Measurements from ENCODE around the gene SOCS3.
A peak's percentile ranks its signal among the peaks of the same experiment; 100 is the strongest.

Gene SOCS3

GRCh38 chr17:78359321-78359996 is 418 bp downstream of the SOCS3 start:
- no peak for TF ChIP-seq CTCF (IDR thresholded peaks at IDR 0.05; ENCODE audit: low read depth, low read length, missing control alignments)
- peak overlapping the region; percentile 86 for H3K4me3 ChIP-seq (ENCODE audit: low read depth, low read length)
- H3K27me3 ChIP-seq (replicated peaks): no peaks in the 10 kb centered on the region
- peaks cover 13% of the 10 kb centered on the region for H3K36me3 ChIP-seq (replicated peaks)
- in situ Hi-C loops (cut with HindIII; ENCODE audit: low pct_ligation_motif_present, low sequenced_read_pairs): no loop called here
- H3K27ac ChIP-seq: peak overlapping the region; percentile 66
- DNase-seq: no peak

DNA sequence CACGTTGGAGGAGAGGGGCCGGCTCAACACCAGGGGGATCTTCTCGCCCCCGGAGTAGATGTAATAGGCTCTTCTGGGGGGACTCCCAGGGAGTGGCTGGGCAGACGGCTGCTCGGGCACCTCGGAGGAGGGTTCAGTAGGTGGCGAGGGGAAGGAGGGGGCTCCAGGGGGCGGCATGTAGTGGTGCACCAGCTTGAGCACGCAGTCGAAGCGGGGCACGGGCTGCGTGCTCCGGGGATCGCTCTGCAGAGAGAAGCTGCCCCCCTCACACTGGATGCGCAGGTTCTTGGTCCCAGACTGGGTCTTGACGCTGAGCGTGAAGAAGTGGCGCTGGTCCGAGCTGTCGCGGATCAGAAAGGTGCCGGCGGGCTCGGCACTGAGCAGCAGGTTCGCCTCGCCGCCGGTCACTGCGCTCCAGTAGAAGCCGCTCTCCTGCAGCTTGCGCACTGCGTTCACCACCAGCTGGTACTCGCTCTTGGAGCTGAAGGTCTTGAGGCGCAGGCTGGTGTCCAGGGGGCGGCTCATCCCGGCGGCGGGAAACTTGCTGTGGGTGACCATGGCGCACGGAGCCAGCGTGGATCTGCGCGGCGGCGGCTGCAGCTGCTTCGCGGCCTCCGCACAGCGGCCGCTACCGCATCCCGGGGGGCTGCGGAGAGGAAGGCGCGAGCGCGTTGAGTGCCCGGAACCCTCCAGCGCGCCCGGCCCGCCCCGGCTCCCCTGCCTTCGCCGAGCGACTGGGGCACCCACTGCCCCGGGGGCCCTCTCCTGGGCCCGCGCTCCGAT is 1.1 kb downstream of the SOCS3 start:
- Histone ChIP-seq H3K27me3 (replicated peaks) (no peaks in the 10 kb centered on the region), H3K27ac (peak overlapping the region; percentile 66), H3K36me3 (replicated peaks) (peaks cover 13% of the 10 kb centered on the region), H3K4me3 (ENCODE audit: low read depth, low read length) (peak overlapping the region; percentile 86)
- in situ Hi-C loops (cut with HindIII; ENCODE audit: low pct_ligation_motif_present, low sequenced_read_pairs): no loop called here
- TF ChIP-seq CTCF (IDR thresholded peaks at IDR 0.05; ENCODE audit: low read depth, low read length, missing control alignments): no peak
- DNase-seq: no peak

GRCh38 chr17:78357672-78358537 is 2.0 kb downstream of the SOCS3 start:
- Histone ChIP-seq H3K36me3 (replicated peaks) (peaks cover 13% of the 10 kb centered on the region), H3K27me3 (replicated peaks) (no peaks in the 10 kb centered on the region), H3K27ac (no peak overlapping the region), H3K4me3 (ENCODE audit: low read depth, low read length) (peak overlapping the region; percentile 86)
- TF ChIP-seq CTCF (IDR thresholded peaks at IDR 0.05; ENCODE audit: low read depth, low read length, missing control alignments): no peak
- in situ Hi-C loops (cut with HindIII; ENCODE audit: low pct_ligation_motif_present, low sequenced_read_pairs): no loop called here
- no peak for DNase-seq

GRCh38 chr17:78357177-78357586 is 2.7 kb downstream of the SOCS3 start:
- no peak for DNase-seq
- H3K27me3 ChIP-seq (replicated peaks): no peaks in the 10 kb centered on the region
- no peak for TF ChIP-seq CTCF (IDR thresholded peaks at IDR 0.05; ENCODE audit: low read depth, low read length, missing control alignments)
- peak overlapping the region; percentile 57 for H3K27ac ChIP-seq
- peak overlapping the region; percentile 86 for H3K4me3 ChIP-seq (ENCODE audit: low read depth, low read length)
- in situ Hi-C loops (cut with HindIII; ENCODE audit: low pct_ligation_motif_present, low sequenced_read_pairs): no loop called here
- peaks cover 13% of the 10 kb centered on the region for H3K36me3 ChIP-seq (replicated peaks)

DNA sequence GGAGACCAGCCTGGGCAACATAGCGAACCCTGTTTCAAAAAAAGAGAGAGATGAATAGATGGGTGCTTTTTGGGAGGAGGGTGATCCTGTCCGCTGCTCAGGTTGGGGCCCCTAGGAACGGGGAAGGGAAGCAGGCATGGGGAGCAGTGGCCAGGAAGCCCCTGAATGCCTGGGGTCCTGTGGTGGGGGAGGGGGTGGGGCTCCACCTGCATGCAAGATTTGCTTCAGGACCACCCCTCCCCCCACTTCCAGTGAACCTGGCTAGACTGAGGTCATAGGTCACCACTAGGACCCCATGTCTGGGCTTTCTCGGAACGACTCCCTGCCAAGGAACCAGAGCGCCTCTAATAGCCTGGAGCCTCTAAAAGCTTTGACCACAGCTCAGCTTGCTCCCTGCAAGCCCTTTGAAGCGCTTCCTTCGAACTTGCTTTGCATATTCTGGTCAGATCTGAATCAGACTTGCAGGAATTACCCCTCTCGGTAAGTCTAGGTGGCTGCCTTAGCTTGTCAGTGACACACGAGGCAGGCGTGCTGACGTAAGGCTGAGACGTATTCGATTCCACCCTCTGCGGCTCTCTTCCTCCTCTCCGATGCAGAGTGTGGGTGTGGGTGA is 3.7 kb downstream of the SOCS3 start:
- no peak overlapping the region for H3K4me3 ChIP-seq (ENCODE audit: low read depth, low read length)
- no peak for TF ChIP-seq CTCF (IDR thresholded peaks at IDR 0.05; ENCODE audit: low read depth, low read length, missing control alignments)
- peak; percentile 97 for DNase-seq

More for the DNA sequence above, 3.7 kb downstream of the SOCS3 start:
- peaks cover 13% of the 10 kb centered on the region for H3K36me3 ChIP-seq (replicated peaks)
- H3K27me3 ChIP-seq (replicated peaks): no peaks in the 10 kb centered on the region
- peak overlapping the region; percentile 72 for H3K27ac ChIP-seq
- in situ Hi-C loops (cut with HindIII; ENCODE audit: low pct_ligation_motif_present, low sequenced_read_pairs): no loop called here

Measured in brain microvascular endothelial cell (primary cell).